Measurements from ENCODE around the gene SMCO1.
"Not testable (repeated sequence)": the region's sequence is repeated elsewhere in the genome, so short reads cannot be mapped to it uniquely, and the experiment has no call there.

Gene SMCO1

GRCh38 chr3:196519718-196520082 is 4.6 kb upstream of the SMCO1 start:
- DNase-seq: no peak

- peak; percentile 44 for DNase-seq
Measured at GRCh38 chr3:196518966-196519717, 4.0 kb upstream of the SMCO1 start.

- no peak for DNase-seq
Measured at GRCh38 chr3:196517919-196518318, 2.8 kb upstream of the SMCO1 start.

- no peak for DNase-seq
Measured at GRCh38 chr3:196517162-196517800, 2.1 kb upstream of the SMCO1 start.

- DNase-seq: no peak
Measured at GRCh38 chr3:196514350-196514716, 813 bp downstream of the SMCO1 start.

- DNase-seq: no peak
Measured at GRCh38 chr3:196513697-196514349, 1.3 kb downstream of the SMCO1 start.

- not testable (repeated sequence) for DNase-seq
Measured at GRCh38 chr3:196511646-196512425, 3.3 kb downstream of the SMCO1 start.

- DNase-seq: not testable (repeated sequence)
Measured at GRCh38 chr3:196511108-196511507, 4.0 kb downstream of the SMCO1 start.

- no peak for DNase-seq
Measured at GRCh38 chr3:196506687-196507086, 8.5 kb downstream of the SMCO1 start.

GRCh38 chr3:196504556-196504955 is 10.6 kb downstream of the SMCO1 start:
- DNase-seq: no peak

- not testable (repeated sequence) for DNase-seq
Measured at GRCh38 chr3:196504077-196504398, 11.1 kb downstream of the SMCO1 start.

GRCh38 chr3:196503196-196504076 is 11.7 kb downstream of the SMCO1 start, which contains the start of gene RNF168:
Gene RNF168, minus strand, starts transcription at chr3:196503768. Its CDS starts 595 bp downstream, at chr3:196503173.
- DNase-seq: peak; percentile 88

- DNase-seq: peak; percentile 38
Measured at GRCh38 chr3:196502775-196503195, 12.4 kb downstream of the SMCO1 start.

- DNase-seq: no peak
Measured at GRCh38 chr3:196501316-196502044, 13.7 kb downstream of the SMCO1 start.

- DNase-seq: no peak
Measured at GRCh38 chr3:196499807-196500524, 15.2 kb downstream of the SMCO1 start.

GRCh38 chr3:196499061-196499460 is 16.1 kb downstream of the SMCO1 start:
- DNase-seq: no peak

- no peak for DNase-seq
Measured at GRCh38 chr3:196498297-196498696, 16.8 kb downstream of the SMCO1 start.

GRCh38 chr3:196496183-196496582 is 19.0 kb downstream of the SMCO1 start:
- no peak for DNase-seq

GRCh38 chr3:196493292-196493691 is 21.9 kb downstream of the SMCO1 start:
- no peak for DNase-seq

GRCh38 chr3:196492080-196492479 is 23.1 kb downstream of the SMCO1 start:
- no peak for DNase-seq

GRCh38 chr3:196489747-196490146 is 25.4 kb downstream of the SMCO1 start:
- no peak for DNase-seq

Data from activated T-cell treated with anti-CD3 and anti-CD28 coated beads for 4 hours (primary cell).